Right lobe of liver (tissue), 4 donors: Measurements from ENCODE around the gene FAU.

Experiments used
- POLR2A ChIP-seq: fragments of 450-650 bp; IDR thresholded peaks from one replicate; pipeline ENCODE4 v1.6.1; 2017; ENCODE audit warnings: antibody characterized with exemption, mild to moderate bottlenecking
- TF ChIP-seq, protein P1 (sequence below), 4 donors: fragments of 200-600 bp in 3 of 4; fragments of 450-650 bp in 1 of 4; IDR thresholded peaks; one replicate each; pipeline versions ENCODE4 v1.5.1 to v1.8.0; 2016 to 2022; ENCODE audit warnings: antibody characterized with exemption in 4 of 4, mild to moderate bottlenecking in 2 of 4
- donor health status: DM: no; HTN: no; CAD: no.
- donor health status: DM: no; HTN: no; CAD: no.
- donor health status: DM: no; HTN: yes; CAD: no.

DNA sequence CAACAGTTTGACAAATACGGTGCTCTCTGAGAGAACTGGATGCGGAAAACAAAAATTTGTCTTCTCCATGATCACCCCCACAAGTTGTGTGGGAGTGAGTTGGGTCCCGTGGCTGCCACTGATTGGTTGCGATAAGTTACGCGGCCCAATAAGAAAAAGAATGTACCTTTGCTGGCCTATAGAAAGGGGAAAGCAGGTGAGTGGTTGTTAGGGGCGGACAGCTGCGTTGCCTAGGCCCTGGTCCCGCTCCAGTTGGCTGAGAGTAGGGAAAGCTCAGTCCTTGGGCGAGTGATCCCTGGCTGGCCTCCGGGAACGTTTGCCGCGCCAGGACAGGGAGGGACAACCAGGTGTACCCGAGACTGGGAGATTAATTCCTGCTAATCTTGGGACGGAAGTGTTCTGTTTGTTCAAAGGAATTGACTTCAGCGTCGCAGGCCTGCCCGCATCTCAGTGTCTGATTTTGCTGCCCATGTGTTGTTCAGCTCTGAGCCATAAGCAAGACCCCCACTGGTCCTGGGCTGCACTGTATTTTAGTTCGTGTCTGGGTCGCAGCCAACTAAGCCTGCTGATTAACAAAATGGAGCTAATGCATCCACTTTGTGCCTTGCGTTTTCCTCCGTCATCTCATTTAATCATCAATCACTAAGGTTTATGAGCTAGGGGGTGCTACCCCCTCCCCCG lies 13.2 kb upstream of the FAU start:
- TF ChIP-seq, protein P1, sequence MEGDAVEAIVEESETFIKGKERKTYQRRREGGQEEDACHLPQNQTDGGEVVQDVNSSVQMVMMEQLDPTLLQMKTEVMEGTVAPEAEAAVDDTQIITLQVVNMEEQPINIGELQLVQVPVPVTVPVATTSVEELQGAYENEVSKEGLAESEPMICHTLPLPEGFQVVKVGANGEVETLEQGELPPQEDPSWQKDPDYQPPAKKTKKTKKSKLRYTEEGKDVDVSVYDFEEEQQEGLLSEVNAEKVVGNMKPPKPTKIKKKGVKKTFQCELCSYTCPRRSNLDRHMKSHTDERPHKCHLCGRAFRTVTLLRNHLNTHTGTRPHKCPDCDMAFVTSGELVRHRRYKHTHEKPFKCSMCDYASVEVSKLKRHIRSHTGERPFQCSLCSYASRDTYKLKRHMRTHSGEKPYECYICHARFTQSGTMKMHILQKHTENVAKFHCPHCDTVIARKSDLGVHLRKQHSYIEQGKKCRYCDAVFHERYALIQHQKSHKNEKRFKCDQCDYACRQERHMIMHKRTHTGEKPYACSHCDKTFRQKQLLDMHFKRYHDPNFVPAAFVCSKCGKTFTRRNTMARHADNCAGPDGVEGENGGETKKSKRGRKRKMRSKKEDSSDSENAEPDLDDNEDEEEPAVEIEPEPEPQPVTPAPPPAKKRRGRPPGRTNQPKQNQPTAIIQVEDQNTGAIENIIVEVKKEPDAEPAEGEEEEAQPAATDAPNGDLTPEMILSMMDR (IDR thresholded peaks at IDR 0.05), result no peak
- no peak for TF ChIP-seq POLR2A
